ENCODE data around the gene TMSB10. TPM values are rescaled to one million over a fixed set of nuclear protein-coding genes. Genes with fewer than 3 reads are reported as not detected.

Gene TMSB10
- total and polyA plus RNA-seq, 2 experiments from 2014 or later, result 834 to 2,942 TPM

DNA sequence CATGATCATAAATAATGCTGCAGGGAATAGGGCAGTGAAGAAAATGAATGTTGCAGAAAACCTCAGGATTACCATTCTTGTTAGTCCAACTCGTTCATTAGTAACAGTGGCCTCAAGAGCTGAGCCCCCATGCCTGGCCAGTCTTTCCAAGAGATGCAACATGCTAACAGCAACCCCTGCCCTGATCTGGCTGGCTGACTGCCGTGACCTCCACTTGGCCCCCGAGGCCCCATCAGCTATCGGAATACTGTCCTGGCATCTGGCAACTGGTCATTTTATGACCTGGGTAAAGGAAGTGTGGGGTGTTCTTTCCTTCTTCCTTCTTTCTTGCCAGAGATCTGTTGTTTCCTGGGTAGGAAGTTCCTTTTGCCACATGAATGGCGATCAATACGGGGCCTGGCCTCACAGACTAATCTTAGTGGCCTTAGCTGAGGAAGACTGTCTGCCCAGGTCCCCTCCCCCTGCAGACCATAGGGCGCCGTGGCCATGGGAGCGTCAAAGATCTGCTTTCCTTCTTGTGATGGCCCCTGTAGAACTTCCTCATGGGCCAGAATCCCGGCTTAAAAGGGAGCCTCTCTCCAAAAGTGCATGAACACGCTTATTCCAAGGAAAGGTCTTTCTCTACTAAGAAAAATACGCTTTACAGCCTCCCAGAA is 14.0 kb upstream of the TMSB10 start (continued):
- TF ChIP-seq, protein P1, sequence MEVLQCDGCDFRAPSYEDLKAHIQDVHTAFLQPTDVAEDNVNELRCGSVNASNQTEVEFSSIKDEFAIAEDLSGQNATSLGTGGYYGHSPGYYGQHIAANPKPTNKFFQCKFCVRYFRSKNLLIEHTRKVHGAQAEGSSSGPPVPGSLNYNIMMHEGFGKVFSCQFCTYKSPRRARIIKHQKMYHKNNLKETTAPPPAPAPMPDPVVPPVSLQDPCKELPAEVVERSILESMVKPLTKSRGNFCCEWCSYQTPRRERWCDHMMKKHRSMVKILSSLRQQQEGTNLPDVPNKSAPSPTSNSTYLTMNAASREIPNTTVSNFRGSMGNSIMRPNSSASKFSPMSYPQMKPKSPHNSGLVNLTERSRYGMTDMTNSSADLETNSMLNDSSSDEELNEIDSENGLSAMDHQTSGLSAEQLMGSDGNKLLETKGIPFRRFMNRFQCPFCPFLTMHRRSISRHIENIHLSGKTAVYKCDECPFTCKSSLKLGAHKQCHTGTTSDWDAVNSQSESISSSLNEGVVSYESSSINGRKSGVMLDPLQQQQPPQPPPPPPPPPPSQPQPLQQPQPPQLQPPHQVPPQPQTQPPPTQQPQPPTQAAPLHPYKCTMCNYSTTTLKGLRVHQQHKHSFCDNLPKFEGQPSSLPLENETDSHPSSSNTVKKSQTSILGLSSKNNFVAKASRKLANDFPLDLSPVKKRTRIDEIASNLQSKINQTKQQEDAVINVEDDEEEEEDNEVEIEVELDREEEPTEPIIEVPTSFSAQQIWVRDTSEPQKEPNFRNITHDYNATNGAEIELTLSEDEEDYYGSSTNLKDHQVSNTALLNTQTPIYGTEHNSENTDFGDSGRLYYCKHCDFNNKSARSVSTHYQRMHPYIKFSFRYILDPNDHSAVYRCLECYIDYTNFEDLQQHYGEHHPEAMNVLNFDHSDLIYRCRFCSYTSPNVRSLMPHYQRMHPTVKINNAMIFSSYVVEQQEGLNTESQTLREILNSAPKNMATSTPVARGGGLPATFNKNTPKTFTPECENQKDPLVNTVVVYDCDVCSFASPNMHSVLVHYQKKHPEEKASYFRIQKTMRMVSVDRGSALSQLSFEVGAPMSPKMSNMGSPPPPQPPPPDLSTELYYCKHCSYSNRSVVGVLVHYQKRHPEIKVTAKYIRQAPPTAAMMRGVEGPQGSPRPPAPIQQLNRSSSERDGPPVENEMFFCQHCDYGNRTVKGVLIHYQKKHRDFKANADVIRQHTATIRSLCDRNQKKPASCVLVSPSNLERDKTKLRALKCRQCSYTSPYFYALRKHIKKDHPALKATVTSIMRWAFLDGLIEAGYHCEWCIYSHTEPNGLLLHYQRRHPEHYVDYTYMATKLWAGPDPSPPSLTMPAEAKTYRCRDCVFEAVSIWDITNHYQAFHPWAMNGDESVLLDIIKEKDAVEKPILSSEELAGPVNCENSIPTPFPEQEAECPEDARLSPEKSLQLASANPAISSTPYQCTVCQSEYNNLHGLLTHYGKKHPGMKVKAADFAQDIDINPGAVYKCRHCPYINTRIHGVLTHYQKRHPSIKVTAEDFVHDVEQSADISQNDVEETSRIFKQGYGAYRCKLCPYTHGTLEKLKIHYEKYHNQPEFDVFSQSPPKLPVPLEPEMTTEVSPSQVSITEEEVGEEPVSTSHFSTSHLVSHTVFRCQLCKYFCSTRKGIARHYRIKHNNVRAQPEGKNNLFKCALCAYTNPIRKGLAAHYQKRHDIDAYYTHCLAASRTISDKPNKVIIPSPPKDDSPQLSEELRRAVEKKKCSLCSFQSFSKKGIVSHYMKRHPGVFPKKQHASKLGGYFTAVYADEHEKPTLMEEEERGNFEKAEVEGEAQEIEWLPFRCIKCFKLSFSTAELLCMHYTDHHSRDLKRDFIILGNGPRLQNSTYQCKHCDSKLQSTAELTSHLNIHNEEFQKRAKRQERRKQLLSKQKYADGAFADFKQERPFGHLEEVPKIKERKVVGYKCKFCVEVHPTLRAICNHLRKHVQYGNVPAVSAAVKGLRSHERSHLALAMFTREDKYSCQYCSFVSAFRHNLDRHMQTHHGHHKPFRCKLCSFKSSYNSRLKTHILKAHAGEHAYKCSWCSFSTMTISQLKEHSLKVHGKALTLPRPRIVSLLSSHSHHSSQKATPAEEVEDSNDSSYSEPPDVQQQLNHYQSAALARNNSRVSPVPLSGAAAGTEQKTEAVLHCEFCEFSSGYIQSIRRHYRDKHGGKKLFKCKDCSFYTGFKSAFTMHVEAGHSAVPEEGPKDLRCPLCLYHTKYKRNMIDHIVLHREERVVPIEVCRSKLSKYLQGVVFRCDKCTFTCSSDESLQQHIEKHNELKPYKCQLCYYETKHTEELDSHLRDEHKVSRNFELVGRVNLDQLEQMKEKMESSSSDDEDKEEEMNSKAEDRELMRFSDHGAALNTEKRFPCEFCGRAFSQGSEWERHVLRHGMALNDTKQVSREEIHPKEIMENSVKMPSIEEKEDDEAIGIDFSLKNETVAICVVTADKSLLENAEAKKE (CRISPR knock-in tag; IDR thresholded peaks at IDR 0.05), result no peak
- no peak for TF ChIP-seq ZNF331 (CRISPR knock-in tag; IDR thresholded peaks at IDR 0.05; ENCODE audit: low read depth)
- no peak for TF ChIP-seq POLR2AphosphoS5 (IDR thresholded peaks at IDR 0.05; ENCODE audit: low read depth)
- no peak for TF ChIP-seq EZH2phosphoT487 (IDR thresholded peaks at IDR 0.05; ENCODE audit: unreplicated experiment)
- TF ChIP-seq, protein P2, sequence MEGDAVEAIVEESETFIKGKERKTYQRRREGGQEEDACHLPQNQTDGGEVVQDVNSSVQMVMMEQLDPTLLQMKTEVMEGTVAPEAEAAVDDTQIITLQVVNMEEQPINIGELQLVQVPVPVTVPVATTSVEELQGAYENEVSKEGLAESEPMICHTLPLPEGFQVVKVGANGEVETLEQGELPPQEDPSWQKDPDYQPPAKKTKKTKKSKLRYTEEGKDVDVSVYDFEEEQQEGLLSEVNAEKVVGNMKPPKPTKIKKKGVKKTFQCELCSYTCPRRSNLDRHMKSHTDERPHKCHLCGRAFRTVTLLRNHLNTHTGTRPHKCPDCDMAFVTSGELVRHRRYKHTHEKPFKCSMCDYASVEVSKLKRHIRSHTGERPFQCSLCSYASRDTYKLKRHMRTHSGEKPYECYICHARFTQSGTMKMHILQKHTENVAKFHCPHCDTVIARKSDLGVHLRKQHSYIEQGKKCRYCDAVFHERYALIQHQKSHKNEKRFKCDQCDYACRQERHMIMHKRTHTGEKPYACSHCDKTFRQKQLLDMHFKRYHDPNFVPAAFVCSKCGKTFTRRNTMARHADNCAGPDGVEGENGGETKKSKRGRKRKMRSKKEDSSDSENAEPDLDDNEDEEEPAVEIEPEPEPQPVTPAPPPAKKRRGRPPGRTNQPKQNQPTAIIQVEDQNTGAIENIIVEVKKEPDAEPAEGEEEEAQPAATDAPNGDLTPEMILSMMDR (conservative IDR thresholded peaks at IDR 0.05; ENCODE audit: low read depth in 2 of 2), result no peak
- TF ChIP-seq, protein P3, sequence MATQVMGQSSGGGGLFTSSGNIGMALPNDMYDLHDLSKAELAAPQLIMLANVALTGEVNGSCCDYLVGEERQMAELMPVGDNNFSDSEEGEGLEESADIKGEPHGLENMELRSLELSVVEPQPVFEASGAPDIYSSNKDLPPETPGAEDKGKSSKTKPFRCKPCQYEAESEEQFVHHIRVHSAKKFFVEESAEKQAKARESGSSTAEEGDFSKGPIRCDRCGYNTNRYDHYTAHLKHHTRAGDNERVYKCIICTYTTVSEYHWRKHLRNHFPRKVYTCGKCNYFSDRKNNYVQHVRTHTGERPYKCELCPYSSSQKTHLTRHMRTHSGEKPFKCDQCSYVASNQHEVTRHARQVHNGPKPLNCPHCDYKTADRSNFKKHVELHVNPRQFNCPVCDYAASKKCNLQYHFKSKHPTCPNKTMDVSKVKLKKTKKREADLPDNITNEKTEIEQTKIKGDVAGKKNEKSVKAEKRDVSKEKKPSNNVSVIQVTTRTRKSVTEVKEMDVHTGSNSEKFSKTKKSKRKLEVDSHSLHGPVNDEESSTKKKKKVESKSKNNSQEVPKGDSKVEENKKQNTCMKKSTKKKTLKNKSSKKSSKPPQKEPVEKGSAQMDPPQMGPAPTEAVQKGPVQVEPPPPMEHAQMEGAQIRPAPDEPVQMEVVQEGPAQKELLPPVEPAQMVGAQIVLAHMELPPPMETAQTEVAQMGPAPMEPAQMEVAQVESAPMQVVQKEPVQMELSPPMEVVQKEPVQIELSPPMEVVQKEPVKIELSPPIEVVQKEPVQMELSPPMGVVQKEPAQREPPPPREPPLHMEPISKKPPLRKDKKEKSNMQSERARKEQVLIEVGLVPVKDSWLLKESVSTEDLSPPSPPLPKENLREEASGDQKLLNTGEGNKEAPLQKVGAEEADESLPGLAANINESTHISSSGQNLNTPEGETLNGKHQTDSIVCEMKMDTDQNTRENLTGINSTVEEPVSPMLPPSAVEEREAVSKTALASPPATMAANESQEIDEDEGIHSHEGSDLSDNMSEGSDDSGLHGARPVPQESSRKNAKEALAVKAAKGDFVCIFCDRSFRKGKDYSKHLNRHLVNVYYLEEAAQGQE (IDR thresholded peaks at IDR 0.05; ENCODE audit: unreplicated experiment), result no peak
- TF ChIP-seq JUNB (IDR thresholded peaks at IDR 0.05; ENCODE audit: unreplicated experiment), result no peak
- TF ChIP-seq ZNF114 (CRISPR knock-in tag; IDR thresholded peaks at IDR 0.05), result no peak
- no peak for TF ChIP-seq STAT1 (IDR thresholded peaks at IDR 0.05; ENCODE audit: unreplicated experiment)

Measured in GM23338 (cell line).